SKM-1 (cell line): ENCODE results near the gene FURIN.
"Not testable (repeated sequence)": the region's sequence is repeated elsewhere in the genome, so short reads cannot be mapped to it uniquely, and the experiment has no call there.

Source experiments
- DNase-seq: peaks from one replicate; lab custom pipeline; 2025; ENCODE audit not compliant: unreplicated experiment; lab: John Stamatoyannopoulos, UW

The FURIN gene

GRCh38 chr15:90914305-90915080 is 46.1 kb downstream of the FURIN start:
- no peak for DNase-seq

- no peak for DNase-seq
Observed at GRCh38 chr15:90915216-90915807, 46.9 kb downstream of the FURIN start.

DNA sequence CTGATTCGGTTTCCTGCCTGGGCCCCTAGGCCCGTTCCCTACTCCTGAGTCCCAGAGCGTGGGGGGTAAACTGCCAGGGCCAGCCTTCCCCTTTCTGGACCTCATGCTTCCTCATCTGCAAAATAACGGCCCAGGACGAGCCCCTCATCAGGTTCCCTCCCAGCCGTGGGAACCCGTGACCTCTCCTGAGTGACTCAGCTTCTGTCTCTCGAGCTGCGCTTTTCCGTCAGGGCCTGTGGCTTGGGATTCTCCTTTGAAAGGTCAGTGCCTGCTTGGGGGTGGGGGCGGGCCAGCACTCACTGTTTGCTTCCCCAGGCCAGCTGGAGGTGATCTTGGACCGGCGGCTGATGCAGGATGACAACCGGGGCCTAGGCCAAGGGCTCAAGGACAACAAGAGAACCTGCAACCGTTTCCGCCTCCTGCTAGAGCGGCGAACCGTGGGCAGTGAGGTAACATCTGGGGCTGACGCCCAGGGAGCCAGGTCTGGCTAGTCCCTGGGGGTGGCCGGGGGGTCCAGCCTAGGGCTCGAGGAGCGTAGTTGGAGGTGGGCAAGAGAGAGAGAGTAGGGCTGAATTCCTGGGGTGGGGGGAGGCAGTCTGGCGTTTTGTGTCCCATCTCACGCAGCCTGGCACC is 47.5 kb downstream of the FURIN start:
- peak; percentile 61 for DNase-seq

- DNase-seq: no peak
Observed at GRCh38 chr15:90916461-90916860, 48.1 kb downstream of the FURIN start.

GRCh38 chr15:90917569-90917968 is 49.2 kb downstream of the FURIN start:
- DNase-seq: no peak

- no peak for DNase-seq
Observed at GRCh38 chr15:90918034-90918788, 49.8 kb downstream of the FURIN start.

- DNase-seq: no peak
Observed at GRCh38 chr15:90918835-90919234, 50.4 kb downstream of the FURIN start.

DNA sequence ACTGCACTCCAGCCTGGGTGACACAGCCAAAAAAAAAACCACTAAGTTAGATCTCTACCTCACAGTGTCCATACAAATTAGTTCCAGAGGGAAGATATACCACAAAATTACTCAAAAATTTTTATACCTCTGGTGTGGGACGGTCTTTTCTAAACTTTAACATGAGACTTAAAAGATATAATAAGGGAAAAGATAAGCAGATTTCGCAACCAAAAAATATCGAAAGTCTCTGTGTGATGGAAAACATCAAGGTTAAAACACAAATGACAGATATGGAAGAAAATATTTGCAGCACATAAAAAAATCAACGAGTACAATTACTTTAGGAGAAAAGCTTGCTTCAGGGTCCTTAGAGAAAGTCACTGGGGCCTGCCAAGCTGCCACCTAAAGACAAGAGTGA is 53.5 kb downstream of the FURIN start:
- DNase-seq: no peak

GRCh38 chr15:90922712-90923322 is 54.4 kb downstream of the FURIN start:
- DNase-seq: not testable (repeated sequence)

- DNase-seq: no peak
Observed at GRCh38 chr15:90924375-90924774, 56.0 kb downstream of the FURIN start.

- not testable (repeated sequence) for DNase-seq
Observed at GRCh38 chr15:90926766-90927165, 58.4 kb downstream of the FURIN start.

DNA sequence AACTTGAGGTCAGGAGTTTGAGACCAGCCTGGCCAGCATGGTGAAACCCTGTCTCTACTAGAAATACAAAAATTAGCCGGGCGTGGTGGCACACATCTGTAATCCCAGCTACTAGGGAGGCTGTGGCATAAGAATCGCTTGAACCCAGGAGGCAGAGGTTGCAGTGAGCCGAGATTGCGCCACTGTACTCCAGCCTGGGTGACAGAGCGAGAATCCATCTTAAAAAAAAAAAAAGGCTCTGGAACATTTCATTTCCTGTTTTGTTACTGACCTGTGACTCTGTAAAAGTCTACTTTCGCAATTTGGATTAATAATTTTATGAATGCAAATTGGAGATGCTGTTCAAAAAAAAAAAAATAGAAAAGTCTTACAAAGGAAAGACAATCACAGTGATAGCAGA is 59.7 kb downstream of the FURIN start:
- DNase-seq: not testable (repeated sequence)

GRCh38 chr15:90929246-90930019 is 61.0 kb downstream of the FURIN start:
- DNase-seq: no peak

DNA sequence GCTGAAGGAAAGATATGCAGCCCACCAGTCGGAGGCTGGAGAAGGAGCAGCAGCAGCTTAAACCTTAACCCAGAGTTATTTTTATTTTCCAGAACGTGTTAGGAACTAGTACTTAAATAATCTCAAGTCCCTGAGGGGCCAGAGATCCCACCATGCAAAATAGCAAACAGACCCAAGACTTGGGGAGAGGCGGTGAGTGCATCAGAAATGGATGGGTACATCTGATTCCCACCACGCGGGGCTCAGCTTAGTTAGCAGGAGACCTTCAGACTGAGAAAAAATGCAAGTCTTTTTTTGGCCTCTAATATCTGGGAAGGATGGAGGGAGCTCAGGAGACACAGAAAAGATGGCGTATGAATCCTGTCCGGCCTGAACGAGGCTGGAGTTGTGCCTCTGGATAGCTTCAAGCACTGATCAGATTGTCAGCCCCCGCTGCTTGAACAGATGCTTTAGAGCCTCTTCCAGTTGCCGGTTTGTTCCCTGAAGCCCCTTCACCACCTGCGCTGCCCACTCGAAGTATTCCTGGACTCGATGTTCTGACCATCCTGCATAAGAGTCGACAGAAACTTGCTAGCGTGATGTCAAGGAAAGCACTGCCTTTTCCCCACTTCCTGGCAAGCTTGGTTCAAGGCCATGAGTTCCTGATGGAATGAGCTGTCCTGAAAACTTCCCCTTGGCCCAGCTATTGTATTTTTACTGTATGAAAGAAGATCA is 62.6 kb downstream of the FURIN start:
- DNase-seq: no peak

GRCh38 chr15:90931575-90931827 is 63.1 kb downstream of the FURIN start:
- DNase-seq: no peak

DNA sequence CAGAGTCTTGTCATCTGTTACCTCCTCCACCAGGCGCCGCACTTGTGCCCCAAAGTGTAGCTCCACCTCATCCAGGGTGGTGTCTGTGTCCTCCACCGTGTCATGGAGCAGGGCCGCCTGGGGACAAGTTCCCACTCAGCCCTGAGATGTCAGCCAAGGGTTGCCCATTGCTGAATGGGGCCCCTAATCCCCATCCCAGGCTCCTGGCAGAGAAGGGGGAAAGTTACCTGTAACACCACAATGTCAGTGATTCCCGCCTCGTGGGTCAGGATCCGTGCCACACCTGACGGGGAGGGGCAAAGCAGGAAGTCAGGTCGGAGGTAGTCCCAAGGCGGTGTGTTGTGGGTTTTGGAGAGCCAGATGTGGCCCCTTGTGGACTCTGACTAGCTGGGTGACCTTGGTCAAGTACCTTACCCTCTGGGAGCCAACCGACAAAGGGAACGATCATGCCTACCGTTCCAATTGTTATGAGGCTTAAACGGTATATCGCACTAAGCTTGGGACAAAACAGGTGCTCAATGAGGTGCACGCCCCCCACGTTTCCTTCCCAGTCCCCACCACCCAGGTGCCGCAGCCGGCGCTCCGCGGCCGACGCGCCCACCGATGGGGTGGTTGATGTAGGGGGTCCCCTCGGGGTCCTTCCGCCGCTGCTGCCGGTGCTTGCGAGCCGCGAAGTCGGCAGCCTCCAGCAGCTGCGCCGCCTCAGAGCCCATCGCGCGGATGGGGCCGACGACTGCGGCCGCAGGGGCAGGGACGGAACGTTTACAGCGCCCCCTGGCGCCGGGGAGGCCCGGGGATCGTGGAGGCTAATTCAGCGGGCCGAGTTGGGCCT is 63.7 kb downstream of the FURIN start, which contains the start of gene HDDC3:
TSS of gene HDDC3 (minus strand) at position 722 of the 832 bp plus-strand sequence. CDS start at position 713, 9 bp downstream.
- peak; percentile 73 for DNase-seq

- DNase-seq: no peak
Observed at GRCh38 chr15:90932660-90932991, 64.2 kb downstream of the FURIN start.
